ENCODE data around the gene CCDC9B.

Gene CCDC9B

GRCh38 chr15:40345867-40346578 is 5.3 kb upstream of the CCDC9B start:
- H3K4me3 ChIP-seq (ENCODE audit: low read depth, low read length) = no peak overlapping the region

- no peak overlapping the region for H3K4me3 ChIP-seq (ENCODE audit: low read depth, low read length)
Measured at GRCh38 chr15:40345225-40345866, 4.6 kb upstream of the CCDC9B start.

- H3K4me3 ChIP-seq (ENCODE audit: low read depth, low read length) = no peak overlapping the region
Measured at GRCh38 chr15:40344631-40345120, 3.9 kb upstream of the CCDC9B start.

GRCh38 chr15:40344217-40344616 is 3.5 kb upstream of the CCDC9B start:
- H3K4me3 ChIP-seq (ENCODE audit: low read depth, low read length) = no peak overlapping the region

- H3K4me3 ChIP-seq (ENCODE audit: low read depth, low read length) = no peak overlapping the region
Measured at GRCh38 chr15:40343512-40343911, 2.8 kb upstream of the CCDC9B start.

- H3K4me3 ChIP-seq (ENCODE audit: low read depth, low read length) = no peak overlapping the region
Measured at GRCh38 chr15:40342416-40343320, 1.9 kb upstream of the CCDC9B start.

- H3K4me3 ChIP-seq (ENCODE audit: low read depth, low read length) = no peak overlapping the region
Measured at GRCh38 chr15:40340038-40340739, 550 bp downstream of the CCDC9B start.

- no peak overlapping the region for H3K4me3 ChIP-seq (ENCODE audit: low read depth, low read length)
Measured at GRCh38 chr15:40339621-40339945, 1.2 kb downstream of the CCDC9B start.

- H3K4me3 ChIP-seq (ENCODE audit: low read depth, low read length) = no peak overlapping the region
Measured at GRCh38 chr15:40338921-40339620, 1.7 kb downstream of the CCDC9B start.

GRCh38 chr15:40338041-40338657 is 2.6 kb downstream of the CCDC9B start:
- H3K4me3 ChIP-seq (ENCODE audit: low read depth, low read length) = no peak overlapping the region

- H3K4me3 ChIP-seq (ENCODE audit: low read depth, low read length) = no peak overlapping the region
Measured at GRCh38 chr15:40337597-40337996, 3.1 kb downstream of the CCDC9B start.

- no peak overlapping the region for H3K4me3 ChIP-seq (ENCODE audit: low read depth, low read length)
Measured at GRCh38 chr15:40336744-40337122, 4.0 kb downstream of the CCDC9B start.

- no peak overlapping the region for H3K4me3 ChIP-seq (ENCODE audit: low read depth, low read length)
Measured at GRCh38 chr15:40335938-40336743, 4.6 kb downstream of the CCDC9B start.

GRCh38 chr15:40334941-40335795 is 5.6 kb downstream of the CCDC9B start:
- H3K4me3 ChIP-seq (ENCODE audit: low read depth, low read length) = no peak overlapping the region

- no peak overlapping the region for H3K4me3 ChIP-seq (ENCODE audit: low read depth, low read length)
Measured at GRCh38 chr15:40334541-40334940, 6.2 kb downstream of the CCDC9B start.

- no peak overlapping the region for H3K4me3 ChIP-seq (ENCODE audit: low read depth, low read length)
Measured at GRCh38 chr15:40333922-40334492, 6.7 kb downstream of the CCDC9B start.

- H3K4me3 ChIP-seq (ENCODE audit: low read depth, low read length) = no peak overlapping the region
Measured at GRCh38 chr15:40332113-40332781, 8.5 kb downstream of the CCDC9B start.
